Hepatocyte (in vitro differentiated cells): ENCODE measurements around the gene ZNF341.
"Not testable (repeated sequence)": the region's sequence is repeated elsewhere in the genome, so short reads cannot be mapped to it uniquely, and the experiment has no call there.

Experiments
- EZH2 ChIP-seq: fragments of 200-600 bp; sonication (generic); IDR thresholded peaks from 2 replicates; pipeline ENCODE4 v1.6.1; 2016; ENCODE audit warnings: antibody characterized with exemption, mild to moderate bottlenecking, borderline replicate concordance
- EZH2phosphoT487 ChIP-seq: fragments of 200-600 bp; sonication (generic); IDR thresholded peaks from one replicate; pipeline ENCODE4 v1.6.1; 2018; ENCODE audit warnings: antibody characterized with exemption, mild to moderate bottlenecking, low read depth, moderate library complexity; ENCODE audit not compliant: unreplicated experiment, severe bottlenecking
- TF ChIP-seq, protein P1 (sequence below): fragments of 200-600 bp; sonication (generic); IDR thresholded peaks from 2 replicates; pipeline ENCODE4 v1.5.1; 2016; ENCODE audit warnings: antibody characterized with exemption, mild to moderate bottlenecking; ENCODE audit not compliant: poor library complexity

DNA sequence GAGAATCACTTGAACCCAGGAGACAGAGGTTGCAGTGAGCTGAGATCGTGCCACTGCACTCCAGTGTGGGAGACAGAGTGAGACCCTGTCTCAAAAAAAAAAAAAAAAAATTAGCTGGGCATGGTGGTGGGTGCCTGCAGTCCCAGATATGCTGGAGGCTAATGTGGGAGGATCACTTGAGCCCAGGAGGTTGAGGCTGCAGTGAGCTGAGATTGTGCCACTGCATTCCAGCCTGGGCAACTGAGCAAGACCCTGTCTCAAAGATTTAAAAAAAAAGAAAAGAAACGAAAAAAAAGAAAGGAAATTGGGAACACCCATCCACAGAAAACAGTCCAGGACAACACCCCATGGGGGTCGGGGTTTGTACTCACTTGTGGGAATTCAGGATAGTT is 60.8 kb downstream of the ZNF341 start:
- TF ChIP-seq, protein P1, sequence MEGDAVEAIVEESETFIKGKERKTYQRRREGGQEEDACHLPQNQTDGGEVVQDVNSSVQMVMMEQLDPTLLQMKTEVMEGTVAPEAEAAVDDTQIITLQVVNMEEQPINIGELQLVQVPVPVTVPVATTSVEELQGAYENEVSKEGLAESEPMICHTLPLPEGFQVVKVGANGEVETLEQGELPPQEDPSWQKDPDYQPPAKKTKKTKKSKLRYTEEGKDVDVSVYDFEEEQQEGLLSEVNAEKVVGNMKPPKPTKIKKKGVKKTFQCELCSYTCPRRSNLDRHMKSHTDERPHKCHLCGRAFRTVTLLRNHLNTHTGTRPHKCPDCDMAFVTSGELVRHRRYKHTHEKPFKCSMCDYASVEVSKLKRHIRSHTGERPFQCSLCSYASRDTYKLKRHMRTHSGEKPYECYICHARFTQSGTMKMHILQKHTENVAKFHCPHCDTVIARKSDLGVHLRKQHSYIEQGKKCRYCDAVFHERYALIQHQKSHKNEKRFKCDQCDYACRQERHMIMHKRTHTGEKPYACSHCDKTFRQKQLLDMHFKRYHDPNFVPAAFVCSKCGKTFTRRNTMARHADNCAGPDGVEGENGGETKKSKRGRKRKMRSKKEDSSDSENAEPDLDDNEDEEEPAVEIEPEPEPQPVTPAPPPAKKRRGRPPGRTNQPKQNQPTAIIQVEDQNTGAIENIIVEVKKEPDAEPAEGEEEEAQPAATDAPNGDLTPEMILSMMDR: not testable (repeated sequence)
- TF ChIP-seq EZH2phosphoT487, EZH2: not testable (repeated sequence)
